Activated CD4-positive, CD25-positive, alpha-beta regulatory T cell treated with anti-CD3 and anti-CD28 coated beads, Interleukin-2, amount 50 U/mL, for 24 hours (primary cell): ENCODE measurements around the gene OR7C1.
"Not testable (repeated sequence)": the region's sequence is repeated elsewhere in the genome, so short reads cannot be mapped to it uniquely, and the experiment has no call there.

Source experiments
- ATAC-seq, 2 donors: fragments of 150-1000 bp; cut with Tn5 transposase; one replicate each; pipeline ENCODE4 v1.10.0; 2021; ENCODE audit warnings: mild to moderate bottlenecking in 1 of 2, moderate library complexity in 1 of 2

OR7C1 gene

GRCh38 chr19:14783410-14783998 lies 51.5 kb downstream of the OR7C1 start:
- not testable (repeated sequence) for ATAC-seq

- no peak for ATAC-seq
Observed at GRCh38 chr19:14782626-14783409, 52.2 kb downstream of the OR7C1 start.

GRCh38 chr19:14781713-14782536 lies 53.1 kb downstream of the OR7C1 start:
- not testable (repeated sequence) for ATAC-seq

- ATAC-seq, result not testable (repeated sequence)
Observed at GRCh38 chr19:14780622-14781225, 54.3 kb downstream of the OR7C1 start.

GRCh38 chr19:14779151-14779550 lies 55.8 kb downstream of the OR7C1 start:
- no peak for ATAC-seq

- not testable (repeated sequence) for ATAC-seq
Observed at GRCh38 chr19:14778110-14778845, 56.7 kb downstream of the OR7C1 start, which contains the start of gene ADGRE2. ADGRE2 (minus strand) TSS chr19:14778560; CDS start chr19:14776756, 1,804 bp downstream.

GRCh38 chr19:14777645-14778044 lies 57.3 kb downstream of the OR7C1 start:
- ATAC-seq, result not testable (repeated sequence)

GRCh38 chr19:14775869-14776586 lies 59.0 kb downstream of the OR7C1 start:
- ATAC-seq, result no peak

GRCh38 chr19:14775326-14775725 lies 59.7 kb downstream of the OR7C1 start:
- not testable (repeated sequence) for ATAC-seq

GRCh38 chr19:14774373-14774772 lies 60.6 kb downstream of the OR7C1 start:
- no peak for ATAC-seq

GRCh38 chr19:14773722-14774121 lies 61.3 kb downstream of the OR7C1 start:
- not testable (repeated sequence) for ATAC-seq

- ATAC-seq, result no peak
Observed at GRCh38 chr19:14772995-14773394, 62.0 kb downstream of the OR7C1 start.

GRCh38 chr19:14772467-14772866 lies 62.5 kb downstream of the OR7C1 start:
- no peak for ATAC-seq

- no peak for ATAC-seq
Observed at GRCh38 chr19:14770944-14771839, 63.8 kb downstream of the OR7C1 start.

- ATAC-seq, result no peak
Observed at GRCh38 chr19:14770136-14770535, 64.8 kb downstream of the OR7C1 start.

GRCh38 chr19:14769201-14769600 lies 65.8 kb downstream of the OR7C1 start:
- ATAC-seq, result no peak

- ATAC-seq, result no peak
Observed at GRCh38 chr19:14768001-14768400, 67.0 kb downstream of the OR7C1 start.

- ATAC-seq, result no peak
Observed at GRCh38 chr19:14767466-14767971, 67.5 kb downstream of the OR7C1 start.

- ATAC-seq, result not testable (repeated sequence)
Observed at GRCh38 chr19:14765841-14766240, 69.1 kb downstream of the OR7C1 start.

- ATAC-seq, result not testable (repeated sequence)
Observed at GRCh38 chr19:14765403-14765802, 69.6 kb downstream of the OR7C1 start.
